ENCODE measurements around the gene KLHDC9. TPM values are rescaled to one million over a fixed set of nuclear protein-coding genes. Genes with fewer than 3 reads are reported as not detected.

The KLHDC9 gene
- total RNA-seq, 3 donors from 2014 or later: 5.8 to 9.8 (median 8.5) TPM

- Histone ChIP-seq H3K27ac (peak overlapping the region; percentile 92 to 98), H3K36me3 (no peaks in the 10 kb centered on the region), H3K27me3 (no peaks in the 10 kb centered on the region), H3K4me1 (peaks cover 0 to 15% of the 10 kb centered on the region in 2 donors), H3K9me3 (no peaks in the 10 kb centered on the region), H3K4me3 (peak overlapping the region in 2 of 3 donors; percentile 9 to 44)
- DNase-seq (ENCODE audit: low spot score in 2 of 2): peak; percentile 94 to 96
- TF ChIP-seq POLR2AphosphoS5 (IDR thresholded peaks at IDR 0.05): peak; percentile 56 to 93 (median 84)
- peak; percentile 24 for TF ChIP-seq POLR2A (IDR thresholded peaks at IDR 0.05)
- TF ChIP-seq CTCF (IDR thresholded peaks at IDR 0.05): peak in 1 of 3 donors; percentile 41
- intact Hi-C loops (cut with DNase I; ENCODE audit: low total_unique reads): no loop called here
Observed at GRCh38 chr1:161082996-161083747, 15.0 kb upstream of the KLHDC9 start.

GRCh38 chr1:161083748-161084596, 14.2 kb upstream of the KLHDC9 start:
- H3K36me3 ChIP-seq: no peaks in the 10 kb centered on the region
- peaks cover 0 to 15% of the 10 kb centered on the region in 2 donors for H3K4me1 ChIP-seq
- no peaks in the 10 kb centered on the region for H3K9me3 ChIP-seq
- intact Hi-C loops (cut with DNase I; ENCODE audit: low total_unique reads): no loop called here
- no peak for TF ChIP-seq CTCF (IDR thresholded peaks at IDR 0.05)
- TF ChIP-seq POLR2AphosphoS5 (IDR thresholded peaks at IDR 0.05): no peak
- no peak for TF ChIP-seq POLR2A (IDR thresholded peaks at IDR 0.05)
- DNase-seq (ENCODE audit: low spot score in 2 of 2): no peak
- peak overlapping the region in 1 of 3 donors; percentile 44 for H3K4me3 ChIP-seq
- H3K27me3 ChIP-seq: no peaks in the 10 kb centered on the region
- H3K27ac ChIP-seq: peak overlapping the region; percentile 92 to 98

- intact Hi-C loops (cut with DNase I; ENCODE audit: low total_unique reads): no loop called here
- no peak for DNase-seq (ENCODE audit: low spot score in 2 of 2)
- Histone ChIP-seq H3K9me3 (no peaks in the 10 kb centered on the region), H3K27me3 (no peaks in the 10 kb centered on the region), H3K4me3 (peak overlapping the region in 2 of 3 donors; percentile 60 to 65), H3K36me3 (no peaks in the 10 kb centered on the region), H3K4me1 (peaks cover 0 to 15% of the 10 kb centered on the region in 2 donors), H3K27ac (peak overlapping the region; percentile 92 to 98)
- no peak for TF ChIP-seq CTCF (IDR thresholded peaks at IDR 0.05)
- TF ChIP-seq POLR2A (IDR thresholded peaks at IDR 0.05): no peak
- TF ChIP-seq POLR2AphosphoS5 (IDR thresholded peaks at IDR 0.05): no peak
Observed at GRCh38 chr1:161084597-161084988, 13.6 kb upstream of the KLHDC9 start.

- Histone ChIP-seq H3K9me3 (no peaks in the 10 kb centered on the region), H3K36me3 (no peaks in the 10 kb centered on the region), H3K27me3 (no peaks in the 10 kb centered on the region), H3K4me1 (peaks cover 0 to 15% of the 10 kb centered on the region in 2 donors), H3K4me3 (peak overlapping the region in 2 of 3 donors; percentile 60 to 65), H3K27ac (peak overlapping the region; percentile 92 to 98)
- intact Hi-C loops (cut with DNase I; ENCODE audit: low total_unique reads): no loop called here
- no peak for DNase-seq (ENCODE audit: low spot score in 2 of 2)
- no peak for TF ChIP-seq POLR2A (IDR thresholded peaks at IDR 0.05)
- TF ChIP-seq CTCF (IDR thresholded peaks at IDR 0.05): no peak
- TF ChIP-seq POLR2AphosphoS5 (IDR thresholded peaks at IDR 0.05): no peak
Observed at GRCh38 chr1:161085165-161085564, 13.0 kb upstream of the KLHDC9 start.
